Naive B cell (primary cell): ENCODE data around the gene KBTBD8. TPM values are rescaled to one million over a fixed set of nuclear protein-coding genes. Genes with fewer than 3 reads are reported as not detected.

ENCODE experiments used
- ATAC-seq, 2 donors: fragments of 150-1000 bp; cut with Tn5 transposase; 2 replicates each; pipeline ENCODE4 v1.10.0; 2021; ENCODE audit warnings: low read depth in 2 of 2, mild to moderate bottlenecking in 2 of 2, moderate library complexity in 2 of 2
- DNase-seq: peaks from one replicate; pipeline ENCODE4 v3.0.0; 2022
- H3K27ac Mint-ChIP-seq, 6 donors: one replicate each; pipeline ENCODE4 v1.8.0; 2020 to 2022; ENCODE audit warnings: mild to moderate bottlenecking in 6 of 6, mixed read lengths in 6 of 6, moderate library complexity in 5 of 6, inconsistent platforms in 2 of 6
- H3K27me3 Mint-ChIP-seq, 3 donors: one replicate each; pipeline ENCODE4 v1.8.0; 2021 to 2022; ENCODE audit warnings: mixed read lengths in 3 of 3, mild to moderate bottlenecking in 1 of 3
- H3K36me3 Mint-ChIP-seq, 2 donors: one replicate each; pipeline ENCODE4 v1.8.0; 2020 to 2022; ENCODE audit warnings: mixed read lengths in 2 of 2, inconsistent platforms in 1 of 2, mild to moderate bottlenecking in 1 of 2
- H3K4me1 Mint-ChIP-seq, 3 donors: one replicate each; pipeline ENCODE4 v1.8.0; 2020 to 2022; ENCODE audit warnings: mixed read lengths in 3 of 3, inconsistent platforms in 1 of 3, mild to moderate bottlenecking in 1 of 3, moderate library complexity in 1 of 3
- H3K4me3 Mint-ChIP-seq, 8 donors: one replicate each; pipeline ENCODE4 v1.8.0; 2020 to 2022; ENCODE audit warnings: mild to moderate bottlenecking in 8 of 8, mixed read lengths in 8 of 8, moderate library complexity in 8 of 8, inconsistent platforms in 2 of 8
- H3K9me3 Mint-ChIP-seq, 7 donors: one replicate each; pipeline ENCODE4 v1.8.0; 2020 to 2022; ENCODE audit warnings: mixed read lengths in 7 of 7, mild to moderate bottlenecking in 5 of 7, inconsistent platforms in 2 of 7, moderate library complexity in 1 of 7
- polyA plus RNA-seq, 6 donors: library from polyadenylated mRNA; unstranded; fragments of 300-500 nt; fragmentation: Illumina TruSeq; gene quantifications; one replicate each; pipeline ENCODE4 v1.2.3, GENCODE V29; 2021; ENCODE audit warnings: low read depth in 6 of 6

The KBTBD8 gene
- polyA plus RNA-seq, 6 donors from 2014 or later: 19.6 to 28.0 (median 21.9) TPM

DNA sequence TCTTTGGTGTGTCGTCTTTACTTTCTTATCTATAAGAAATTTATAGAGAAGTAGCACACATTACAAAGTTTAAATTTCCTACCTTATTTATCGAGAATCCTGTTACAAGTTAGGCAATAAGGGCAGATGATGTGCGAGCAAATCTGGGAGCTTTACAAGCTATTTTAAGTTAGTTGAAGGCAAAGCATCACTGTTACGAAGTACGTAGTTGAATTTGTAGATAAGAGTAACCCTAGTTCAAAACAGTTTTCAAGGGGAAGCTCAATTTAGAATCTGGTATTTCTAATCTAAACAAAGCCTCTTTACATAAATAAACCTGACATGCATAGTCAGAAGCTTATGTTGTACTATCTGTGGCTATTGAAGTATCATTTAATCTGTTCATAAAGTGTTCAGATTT is 8.4 kb downstream of the KBTBD8 start:
- no peak for DNase-seq

DNA sequence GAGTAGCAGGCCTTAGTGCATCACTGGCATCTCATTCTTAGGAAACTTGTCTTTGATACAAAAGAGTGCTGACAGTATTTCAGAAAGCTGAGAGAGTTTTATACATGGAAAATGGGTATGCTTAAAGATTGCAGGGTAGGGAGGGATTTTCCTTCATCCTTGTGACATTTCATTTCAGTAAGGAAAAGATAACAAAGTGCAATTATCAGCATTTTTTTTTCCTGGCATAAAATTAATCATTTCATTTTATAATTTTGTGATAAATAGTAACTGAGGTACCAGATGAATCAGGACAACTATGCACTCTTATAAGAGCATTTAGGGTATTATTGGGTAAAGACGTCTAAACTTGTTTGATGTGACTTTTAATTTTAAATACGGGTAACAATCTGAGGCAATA is 10.3 kb downstream of the KBTBD8 start:
- Mint-ChIP-seq H3K4me3 (no peak overlapping the region), H3K36me3 (peaks cover 56 to 59% of the 10 kb centered on the region in 2 donors), H3K27ac (no peak overlapping the region), H3K9me3 (peaks cover 0 to 4% (median 0%) of the 10 kb centered on the region in 7 donors), H3K4me1 (peaks cover 51 to 72% (median 66%) of the 10 kb centered on the region in 3 donors), H3K27me3 (no peaks in the 10 kb centered on the region)
- DNase-seq: no peak
- ATAC-seq: no peak

More for the DNA sequence above, 8.4 kb downstream of the KBTBD8 start:
- H3K4me1 Mint-ChIP-seq: peaks cover 51 to 70% (median 68%) of the 10 kb centered on the region in 3 donors
- H3K4me3 Mint-ChIP-seq: peak overlapping the region in 5 of 8 donors; percentile 9 to 82 (median 37)
- H3K36me3 Mint-ChIP-seq: peaks cover 46 to 47% of the 10 kb centered on the region in 2 donors
- H3K27ac Mint-ChIP-seq: peak overlapping the region in 2 of 6 donors; percentile 14 to 86
- no peak for ATAC-seq
- no peaks in the 10 kb centered on the region for H3K27me3 Mint-ChIP-seq
- no peaks in the 10 kb centered on the region for H3K9me3 Mint-ChIP-seq

DNA sequence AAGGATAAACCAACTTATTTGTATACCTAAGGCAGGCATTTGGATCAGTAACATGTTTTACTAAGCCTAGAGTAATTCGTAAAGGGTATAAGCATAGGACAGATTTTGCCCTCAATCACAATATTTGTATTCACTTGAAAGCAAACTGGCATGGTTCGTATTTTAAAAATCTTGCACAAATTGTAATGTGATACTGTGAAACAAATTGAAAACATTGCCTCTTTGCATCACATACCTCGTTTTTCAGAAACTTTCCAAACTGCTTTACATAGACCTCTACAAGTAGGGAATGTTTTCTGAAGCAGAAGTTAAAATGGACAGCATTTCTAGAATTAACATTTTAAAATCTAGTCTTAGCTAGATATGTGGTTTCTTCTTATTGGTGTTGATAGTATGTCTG is 11.6 kb downstream of the KBTBD8 start:
- no peak overlapping the region for H3K4me3 Mint-ChIP-seq
- H3K36me3 Mint-ChIP-seq: peaks cover 49 to 50% of the 10 kb centered on the region in 2 donors
- peaks cover 0 to 4% (median 0%) of the 10 kb centered on the region in 7 donors for H3K9me3 Mint-ChIP-seq
- ATAC-seq (no peak), DNase-seq (no peak)
- peak overlapping the region in 1 of 6 donors; percentile 31 for H3K27ac Mint-ChIP-seq
- no peaks in the 10 kb centered on the region for H3K27me3 Mint-ChIP-seq
- peaks cover 45 to 71% (median 66%) of the 10 kb centered on the region in 3 donors for H3K4me1 Mint-ChIP-seq

DNA sequence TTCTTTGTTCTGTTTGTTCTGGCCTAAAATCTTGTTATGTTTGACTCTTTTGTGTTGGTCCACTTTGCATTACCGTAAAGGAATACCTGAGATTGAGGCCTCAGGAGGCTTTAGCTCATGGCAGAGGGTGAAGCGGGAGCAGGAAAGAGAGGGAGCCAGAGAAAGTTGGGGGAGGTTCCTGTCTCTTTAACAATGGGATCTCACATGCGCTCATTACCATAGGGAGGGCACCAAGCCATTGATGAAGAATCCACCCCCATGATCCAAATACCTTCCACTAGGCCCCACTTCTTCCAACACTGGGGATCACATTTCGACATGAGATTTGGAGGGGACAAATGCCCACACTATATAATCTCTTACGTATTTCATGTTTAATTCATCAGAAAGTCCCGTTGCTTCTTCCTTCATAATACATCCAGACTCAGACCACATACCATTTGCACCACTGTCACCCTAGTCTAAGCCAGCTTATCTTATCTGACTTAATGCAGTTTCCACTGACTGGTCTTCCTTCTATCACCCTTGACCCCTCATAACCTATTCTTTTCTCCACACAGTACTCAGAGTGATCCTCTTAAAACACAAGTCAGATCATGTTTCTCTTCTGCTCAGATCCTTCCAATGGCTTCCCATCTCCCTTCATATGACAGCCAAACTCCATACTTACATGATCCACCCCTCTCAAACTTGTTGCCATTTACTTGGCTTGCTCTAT is 13.5 kb downstream of the KBTBD8 start:
- peaks cover 0 to 4% (median 0%) of the 10 kb centered on the region in 7 donors for H3K9me3 Mint-ChIP-seq
- peak overlapping the region in 4 of 6 donors; percentile 7 to 48 (median 18) for H3K27ac Mint-ChIP-seq
- H3K27me3 Mint-ChIP-seq: no peaks in the 10 kb centered on the region
- no peak for ATAC-seq
- peaks cover 39 to 64% (median 58%) of the 10 kb centered on the region in 3 donors for H3K4me1 Mint-ChIP-seq
- H3K4me3 Mint-ChIP-seq: no peak overlapping the region
- no peak for DNase-seq
- H3K36me3 Mint-ChIP-seq: peaks cover 43% of the 10 kb centered on the region in 2 donors

DNA sequence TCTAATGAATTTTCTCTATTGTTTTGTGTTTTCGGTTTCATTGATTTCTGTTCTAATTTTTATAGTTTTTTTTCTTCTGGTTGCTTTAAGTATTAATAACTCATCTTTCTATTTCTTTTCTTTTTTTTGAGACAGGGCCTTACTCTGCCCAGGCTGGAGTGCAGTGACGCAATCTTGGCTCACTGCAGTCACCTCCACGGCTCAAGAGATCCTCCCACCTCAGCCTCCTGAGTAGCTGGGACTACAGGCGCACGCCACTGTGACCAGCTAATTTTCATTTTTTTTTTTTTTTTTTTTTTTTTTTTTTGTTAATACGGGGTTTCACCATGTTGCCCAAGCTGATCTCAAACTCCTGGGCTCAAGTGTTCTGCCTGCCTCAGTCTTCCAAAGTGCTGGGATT is 14.5 kb downstream of the KBTBD8 start:
- H3K36me3 Mint-ChIP-seq: peaks cover 40 to 43% of the 10 kb centered on the region in 2 donors
- H3K27ac Mint-ChIP-seq: peak overlapping the region in 3 of 6 donors; percentile 55 to 88 (median 70)
- H3K9me3 Mint-ChIP-seq: peaks cover 0 to 4% (median 0%) of the 10 kb centered on the region in 7 donors
- H3K4me3 Mint-ChIP-seq: no peak overlapping the region
- no peaks in the 10 kb centered on the region for H3K27me3 Mint-ChIP-seq
- H3K4me1 Mint-ChIP-seq: peaks cover 47 to 66% (median 58%) of the 10 kb centered on the region in 3 donors
- DNase-seq (no peak), ATAC-seq (peak in 1 of 2 donors; percentile 39)

DNA sequence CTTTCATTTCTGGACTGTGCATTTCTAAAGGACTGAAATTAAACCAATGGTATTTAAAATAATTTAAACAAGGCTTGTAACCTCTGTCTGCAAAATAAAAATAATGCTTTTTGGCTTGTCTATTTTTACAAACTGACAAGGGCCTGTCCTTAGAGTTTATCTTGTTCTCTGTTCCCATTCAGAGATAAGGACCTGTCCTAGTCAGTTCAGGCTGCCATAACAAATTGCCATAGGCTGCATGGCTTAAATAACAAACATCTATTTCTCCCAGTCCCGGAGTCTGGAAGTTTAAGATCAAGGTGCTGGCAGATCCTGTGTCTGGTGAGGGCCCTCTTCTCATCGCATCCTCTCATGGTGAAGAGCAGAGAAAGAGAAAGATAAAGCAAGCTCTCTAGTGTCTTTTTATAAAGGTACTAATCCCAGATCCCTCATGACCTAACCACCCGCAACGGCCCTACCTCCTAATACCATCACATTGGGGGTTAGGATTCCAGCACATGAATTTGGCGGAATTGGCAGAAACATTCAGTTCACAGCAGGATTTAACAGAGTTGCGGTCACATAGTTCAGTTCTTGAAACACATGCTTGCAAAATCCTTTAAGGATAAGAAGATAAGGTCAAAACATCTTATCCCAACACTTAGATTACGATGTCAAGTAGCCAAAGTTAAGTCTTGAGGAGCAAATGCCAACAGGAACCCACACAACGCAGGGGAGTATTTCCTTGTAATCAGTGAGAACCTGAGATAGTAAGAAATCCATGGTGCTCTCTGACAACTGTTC is 17.8 kb downstream of the KBTBD8 start:
- peak overlapping the region; percentile 63 to 89 (median 78) for H3K4me3 Mint-ChIP-seq
- DNase-seq (no peak), ATAC-seq (no peak)
- no peaks in the 10 kb centered on the region for H3K27me3 Mint-ChIP-seq
- peaks cover 0 to 4% (median 0%) of the 10 kb centered on the region in 7 donors for H3K9me3 Mint-ChIP-seq
- H3K27ac Mint-ChIP-seq: peak overlapping the region; percentile 0 to 91 (median 70)
- H3K4me1 Mint-ChIP-seq: peaks cover 46 to 71% (median 64%) of the 10 kb centered on the region in 3 donors
- peaks cover 21% of the 10 kb centered on the region in 2 donors for H3K36me3 Mint-ChIP-seq

DNA sequence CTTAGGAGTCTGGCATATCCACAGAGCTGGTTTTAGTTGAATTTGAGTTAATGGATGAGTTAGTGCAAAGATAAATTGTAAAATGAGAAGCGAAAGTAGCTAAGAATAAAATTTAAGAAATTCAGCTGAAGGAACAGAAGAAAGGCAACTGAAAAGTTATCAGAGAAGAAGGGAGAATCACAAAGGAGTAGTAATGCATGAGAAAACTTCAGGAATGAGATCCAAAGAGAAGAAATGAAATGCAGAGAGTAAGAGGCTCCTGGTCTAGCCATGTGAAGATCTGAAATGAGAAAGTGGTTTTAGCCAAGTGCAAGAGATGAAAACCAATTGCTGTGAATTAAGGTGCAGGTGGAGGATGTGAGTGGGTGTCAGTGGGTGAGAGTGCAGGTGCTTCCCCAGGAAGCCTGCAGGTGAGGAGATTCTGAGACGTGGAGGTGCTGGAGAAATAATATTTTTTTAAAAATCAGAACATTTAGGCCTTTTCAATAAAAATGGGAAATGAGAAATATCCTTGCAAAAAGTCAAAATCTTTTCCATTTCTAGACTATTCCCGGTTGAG is 18.5 kb downstream of the KBTBD8 start:
- peak; percentile 44 for DNase-seq

DNA sequence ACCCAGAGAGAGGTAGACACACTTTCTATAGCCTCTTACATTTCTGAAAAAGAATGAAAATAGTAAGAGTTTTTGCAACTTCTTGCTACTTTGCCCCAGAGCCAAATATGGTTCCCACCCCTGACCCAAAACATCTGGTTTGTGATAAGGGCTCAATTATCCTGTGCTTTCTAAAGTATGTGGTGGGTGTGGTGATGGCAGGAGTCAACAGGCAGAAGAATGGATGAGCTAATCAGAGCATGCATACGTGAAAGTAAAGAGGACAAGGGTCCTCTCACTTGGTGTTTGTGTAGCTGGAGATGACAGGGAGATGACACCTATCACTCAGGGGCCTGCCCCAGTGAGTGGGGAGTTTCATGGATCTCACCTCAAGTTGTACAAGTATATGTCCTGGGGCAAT is 19.1 kb downstream of the KBTBD8 start:
- Mint-ChIP-seq H3K4me3 (peak overlapping the region in 7 of 8 donors; percentile 5 to 88 (median 71)), H3K9me3 (no peaks in the 10 kb centered on the region), H3K4me1 (peaks cover 39 to 59% (median 57%) of the 10 kb centered on the region in 3 donors), H3K36me3 (peaks cover 7 to 11% of the 10 kb centered on the region in 2 donors), H3K27me3 (no peaks in the 10 kb centered on the region), H3K27ac (peak overlapping the region in 5 of 6 donors; percentile 24 to 91 (median 53))
- peak; percentile 4 to 11 for ATAC-seq
- no peak for DNase-seq

More for the DNA sequence above, 18.5 kb downstream of the KBTBD8 start:
- Mint-ChIP-seq H3K27ac (peak overlapping the region; percentile 0 to 91 (median 70)), H3K4me1 (peaks cover 45 to 65% (median 62%) of the 10 kb centered on the region in 3 donors), H3K4me3 (peak overlapping the region; percentile 63 to 89 (median 78)), H3K9me3 (peaks cover 0 to 4% (median 0%) of the 10 kb centered on the region in 7 donors), H3K36me3 (peaks cover 14 to 17% of the 10 kb centered on the region in 2 donors), H3K27me3 (no peaks in the 10 kb centered on the region)
- peak; percentile 87 to 89 for ATAC-seq

DNA sequence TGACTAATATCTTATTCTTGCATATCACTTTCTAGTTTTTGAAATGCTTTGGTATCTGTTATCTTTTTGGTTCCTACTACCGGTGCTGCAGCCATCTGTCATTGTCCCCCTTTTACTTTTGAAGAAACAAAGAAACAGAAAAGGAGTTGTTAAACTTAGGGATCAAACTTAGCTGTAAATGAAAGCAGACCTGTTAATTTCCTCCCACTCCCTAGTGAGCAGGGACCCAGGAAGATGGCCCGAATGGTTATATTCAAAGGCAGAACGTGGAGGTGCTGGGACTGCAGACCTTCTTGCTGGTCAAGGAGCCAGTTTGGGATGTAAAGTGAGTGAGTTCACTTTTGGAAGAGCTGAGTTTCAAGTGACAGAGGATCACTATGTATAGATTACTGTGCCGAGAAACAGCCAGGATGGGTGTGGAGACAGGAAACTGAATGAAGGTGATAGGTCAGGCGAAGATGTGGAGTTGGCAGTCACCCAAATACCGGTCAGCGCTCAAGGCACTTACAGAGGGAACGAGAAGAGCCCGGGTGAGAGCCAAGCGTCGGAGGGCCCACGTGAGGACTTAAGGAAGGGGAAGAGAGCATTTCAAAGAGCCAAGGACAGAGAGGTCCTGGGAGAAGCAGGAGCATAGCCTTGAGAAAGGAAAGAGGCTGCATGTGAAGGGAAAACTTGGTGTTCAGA is 20.1 kb downstream of the KBTBD8 start:
- Mint-ChIP-seq H3K4me1 (peaks cover 38 to 55% (median 52%) of the 10 kb centered on the region in 3 donors), H3K27me3 (no peaks in the 10 kb centered on the region), H3K36me3 (peaks cover 2 to 3% of the 10 kb centered on the region in 2 donors), H3K4me3 (peak overlapping the region in 7 of 8 donors; percentile 48 to 72 (median 59)), H3K9me3 (no peaks in the 10 kb centered on the region), H3K27ac (peak overlapping the region; percentile 2 to 96 (median 73))
- DNase-seq (no peak), ATAC-seq (no peak)

DNA sequence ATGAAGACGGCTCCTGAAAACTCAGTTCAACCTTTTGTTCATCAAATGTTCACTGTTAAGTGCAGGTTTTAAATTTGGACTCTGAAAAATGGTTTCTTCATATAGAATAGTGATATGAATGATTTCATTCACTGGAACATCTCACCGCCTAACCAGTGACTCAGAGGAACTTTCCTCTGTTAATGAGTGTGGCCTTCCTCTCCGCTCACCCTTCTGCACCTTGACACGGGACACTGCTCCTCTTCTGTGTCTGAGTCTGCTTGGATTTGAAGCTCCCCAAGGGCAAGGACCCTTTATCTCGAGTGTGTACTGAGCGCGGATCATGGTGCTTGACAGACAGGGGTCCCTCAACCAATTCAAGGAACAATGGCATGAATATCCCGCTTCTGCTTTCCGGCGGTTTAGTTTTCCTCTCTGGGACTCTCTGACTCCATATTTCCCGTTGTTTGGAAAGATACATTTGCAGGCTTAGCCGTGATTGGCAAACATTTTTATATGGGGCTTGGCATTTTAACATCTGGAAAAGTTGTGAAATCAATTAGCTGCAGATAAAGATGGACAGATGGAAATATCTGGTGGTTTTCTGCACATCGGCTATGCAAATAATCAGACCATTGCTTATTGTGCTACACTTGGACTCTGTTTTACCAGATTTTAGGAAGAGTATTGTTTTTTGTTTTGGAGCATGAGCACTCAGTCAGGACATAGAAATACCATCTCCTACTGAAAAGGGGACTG is 20.9 kb downstream of the KBTBD8 start:
- ATAC-seq (no peak), DNase-seq (no peak)
- no peaks in the 10 kb centered on the region for H3K27me3 Mint-ChIP-seq
- no peaks in the 10 kb centered on the region for H3K9me3 Mint-ChIP-seq
- peak overlapping the region in 4 of 6 donors; percentile 10 to 83 (median 47) for H3K27ac Mint-ChIP-seq
- H3K4me1 Mint-ChIP-seq: peaks cover 36 to 50% (median 45%) of the 10 kb centered on the region in 3 donors
- no peaks in the 10 kb centered on the region for H3K36me3 Mint-ChIP-seq
- peak overlapping the region in 5 of 8 donors; percentile 30 to 68 (median 59) for H3K4me3 Mint-ChIP-seq

DNA sequence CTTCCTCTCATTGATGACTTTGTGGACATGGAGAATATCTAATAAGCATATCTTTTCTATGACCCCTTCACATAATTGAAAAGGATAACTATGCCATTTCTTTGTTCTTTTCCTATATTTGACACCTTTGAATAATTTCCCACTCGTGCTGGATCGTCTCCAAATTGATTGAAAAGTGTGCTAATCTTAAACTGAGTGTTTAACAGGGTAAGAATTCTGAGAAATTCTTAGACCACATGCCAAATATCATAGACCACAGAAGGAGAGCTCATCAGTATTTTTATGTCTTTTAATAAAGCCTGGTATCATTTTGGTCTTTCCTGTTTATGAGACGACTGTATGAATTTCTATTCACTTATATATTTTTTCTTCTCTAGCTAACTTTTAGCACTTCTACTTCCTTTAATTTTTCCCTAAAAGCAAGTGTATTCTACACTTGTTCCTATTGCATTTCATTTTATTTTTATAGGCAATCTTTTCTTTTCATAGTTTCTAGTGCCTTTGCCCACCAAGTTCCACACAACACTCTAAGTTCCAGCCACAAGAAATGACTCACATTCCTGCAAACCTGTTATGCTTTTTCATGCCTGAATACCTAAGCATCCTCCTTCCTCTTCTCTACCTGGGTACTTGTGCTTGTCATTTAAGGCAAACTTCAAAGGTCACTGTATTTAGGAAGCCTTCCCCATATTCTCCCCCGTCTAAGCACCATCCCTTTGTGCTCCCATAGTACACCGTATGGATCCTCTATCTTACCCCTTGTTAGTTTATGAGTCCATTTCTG is 30.1 kb downstream of the KBTBD8 start:
- Mint-ChIP-seq H3K27me3 (no peaks in the 10 kb centered on the region), H3K9me3 (peaks cover 0 to 3% (median 0%) of the 10 kb centered on the region in 7 donors), H3K36me3 (no peaks in the 10 kb centered on the region), H3K4me3 (no peak overlapping the region), H3K4me1 (peaks cover 21 to 31% (median 27%) of the 10 kb centered on the region in 3 donors), H3K27ac (no peak overlapping the region)
- DNase-seq (no peak), ATAC-seq (no peak)
